ENCODE results near the gene PTGDS. TPM values are rescaled to one million over a fixed set of nuclear protein-coding genes. Genes with fewer than 3 reads are reported as not detected.

PTGDS gene
- total and polyA plus RNA-seq, 4 donors = 0.23 to 15.2 (median 6.4) TPM

DNA sequence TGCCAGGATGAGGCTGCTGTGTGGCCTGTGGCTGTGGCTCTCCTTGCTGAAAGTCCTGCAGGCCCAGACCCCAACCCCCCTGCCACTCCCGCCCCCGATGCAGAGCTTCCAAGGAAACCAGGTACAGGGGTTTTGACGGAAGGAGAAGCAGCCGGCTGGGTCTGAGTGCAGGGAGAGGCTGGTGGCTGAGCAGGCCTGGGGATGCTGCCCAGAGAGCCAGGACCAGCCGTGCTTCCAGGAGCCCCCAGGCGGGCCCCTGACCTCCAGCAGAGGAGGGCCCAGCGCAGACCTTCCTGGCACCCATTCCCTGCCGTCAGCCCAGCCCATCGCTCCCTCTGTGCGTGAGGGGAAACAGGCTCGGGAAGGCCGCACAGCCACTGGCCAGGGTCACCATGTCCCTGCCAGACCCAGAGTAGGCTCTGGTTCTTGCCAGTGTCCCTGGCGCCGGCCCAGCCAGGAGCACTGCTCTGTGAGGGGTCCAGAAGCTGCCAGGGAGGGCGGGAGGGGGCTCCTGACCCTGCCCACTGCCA is 24.9 kb upstream of the PTGDS start:
- H3K36me3 ChIP-seq (ENCODE audit: control insufficient read depth in 4 of 4, insufficient read depth in 3 of 4, low read depth in 1 of 4, low read length in 3 of 4) = no peaks in the 10 kb centered on the region
- H3K4me1 ChIP-seq (ENCODE audit: control insufficient read depth in 4 of 4, insufficient read depth in 4 of 4, low read length in 3 of 4) = peaks cover 9 to 27% (median 15%) of the 10 kb centered on the region in 4 donors
- no peak overlapping the region for H3K4me3 ChIP-seq (ENCODE audit: low read depth in 1 of 3, low read length in 3 of 3)
- H3K9me3 ChIP-seq (ENCODE audit: control insufficient read depth in 4 of 4, low read length in 3 of 4) = no peaks in the 10 kb centered on the region
- H3K27ac ChIP-seq (ENCODE audit: low read depth in 1 of 2, low read length in 2 of 2) = no peak overlapping the region
- no peaks in the 10 kb centered on the region for H3K27me3 ChIP-seq (ENCODE audit: control insufficient read depth in 4 of 4, insufficient read depth in 4 of 4, low read length in 3 of 4)
- no peak for DNase-seq (ENCODE audit: low spot score)
- no peak overlapping the region for H3K9ac ChIP-seq (ENCODE audit: low read depth in 1 of 2, low read length in 2 of 2)
- whole genome bisulfite sequencing = 83% methylated on average over 15 of the region's 15 CpGs
- no peak for TF ChIP-seq GABPA (IDR thresholded peaks at IDR 0.05 in 1 of 2, conservative IDR thresholded peaks at IDR 0.05 in 1 of 2)
- no peak for TF ChIP-seq SP1 (IDR thresholded peaks at IDR 0.05)
- TF ChIP-seq RXRA (IDR thresholded peaks at IDR 0.05) = no peak
- TF ChIP-seq HNF4G (IDR thresholded peaks at IDR 0.05) = no peak
- no peak for TF ChIP-seq TAF1 (conservative IDR thresholded peaks at IDR 0.05)
- no peak for TF ChIP-seq EGR1 (IDR thresholded peaks at IDR 0.05; ENCODE audit: low read depth in 2 of 2)

DNA sequence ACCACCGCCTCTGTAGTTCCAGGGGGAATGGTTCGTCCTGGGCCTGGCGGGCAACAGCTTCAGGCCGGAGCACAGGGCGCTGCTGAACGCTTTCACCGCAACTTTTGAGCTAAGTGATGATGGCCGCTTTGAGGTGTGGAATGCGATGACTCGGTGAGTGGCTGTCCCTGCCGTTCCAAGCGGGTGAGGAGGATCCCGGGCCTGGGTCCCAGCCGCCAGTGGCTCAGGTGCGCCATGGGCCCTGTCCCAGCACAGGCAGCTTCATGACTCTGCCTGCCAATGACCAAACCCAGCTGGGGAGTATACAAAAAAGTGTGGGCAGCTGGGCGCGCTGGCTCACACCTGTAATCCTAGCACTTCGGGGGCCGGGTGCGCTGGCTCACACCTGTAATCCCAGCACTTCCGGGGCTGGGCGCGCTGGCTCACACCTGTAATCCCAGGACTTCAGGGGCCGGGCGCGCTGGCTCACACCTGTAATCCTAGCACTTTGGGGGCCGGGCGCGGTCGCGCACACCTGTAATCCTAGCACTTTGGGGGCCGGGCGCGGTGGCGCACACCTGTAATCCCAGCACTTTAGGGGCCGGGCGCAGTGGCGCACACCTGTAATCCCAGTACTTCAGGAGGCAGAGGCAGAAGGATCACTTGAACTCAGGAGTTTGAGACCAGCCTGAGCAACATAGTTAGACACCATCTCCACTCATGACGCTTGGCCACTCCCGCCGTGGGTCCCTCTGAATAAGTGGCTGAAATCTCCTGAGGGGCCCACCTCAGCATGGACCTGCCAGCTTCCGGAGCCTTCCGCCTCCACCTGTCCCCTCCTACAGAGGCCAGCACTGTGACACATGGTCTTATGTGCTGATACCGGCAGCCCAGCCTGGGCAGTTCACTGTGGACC is 24.2 kb upstream of the PTGDS start:
- DNase-seq (ENCODE audit: low spot score) = no peak
- 94% methylated on average over 44 of the region's 44 CpGs for WGBS
- peaks cover 2 to 19% (median 8%) of the 10 kb centered on the region in 4 donors for H3K4me1 ChIP-seq (ENCODE audit: control insufficient read depth in 4 of 4, insufficient read depth in 4 of 4, low read length in 3 of 4)

More for the DNA sequence above, 24.2 kb upstream of the PTGDS start:
- TF ChIP-seq HNF4G (IDR thresholded peaks at IDR 0.05) (no peak), RXRA (IDR thresholded peaks at IDR 0.05) (no peak), RAD21 (IDR thresholded peaks at IDR 0.05) (no peak), NR2F2 (IDR thresholded peaks at IDR 0.05) (no peak), FOXA1 (IDR thresholded peaks at IDR 0.05) (no peak), SP1 (IDR thresholded peaks at IDR 0.05) (no peak), EGR1 (IDR thresholded peaks at IDR 0.05; ENCODE audit: low read depth in 2 of 2) (no peak), GABPA (IDR thresholded peaks at IDR 0.05 in 1 of 2, conservative IDR thresholded peaks at IDR 0.05 in 1 of 2) (no peak), TAF1 (conservative IDR thresholded peaks at IDR 0.05) (no peak), JUND (IDR thresholded peaks at IDR 0.05) (no peak), HNF4A (conservative IDR thresholded peaks at IDR 0.05) (no peak), FOXA2 (IDR thresholded peaks at IDR 0.05) (no peak), YY1 (IDR thresholded peaks at IDR 0.05) (no peak)
- TF ChIP-seq, protein P1, sequence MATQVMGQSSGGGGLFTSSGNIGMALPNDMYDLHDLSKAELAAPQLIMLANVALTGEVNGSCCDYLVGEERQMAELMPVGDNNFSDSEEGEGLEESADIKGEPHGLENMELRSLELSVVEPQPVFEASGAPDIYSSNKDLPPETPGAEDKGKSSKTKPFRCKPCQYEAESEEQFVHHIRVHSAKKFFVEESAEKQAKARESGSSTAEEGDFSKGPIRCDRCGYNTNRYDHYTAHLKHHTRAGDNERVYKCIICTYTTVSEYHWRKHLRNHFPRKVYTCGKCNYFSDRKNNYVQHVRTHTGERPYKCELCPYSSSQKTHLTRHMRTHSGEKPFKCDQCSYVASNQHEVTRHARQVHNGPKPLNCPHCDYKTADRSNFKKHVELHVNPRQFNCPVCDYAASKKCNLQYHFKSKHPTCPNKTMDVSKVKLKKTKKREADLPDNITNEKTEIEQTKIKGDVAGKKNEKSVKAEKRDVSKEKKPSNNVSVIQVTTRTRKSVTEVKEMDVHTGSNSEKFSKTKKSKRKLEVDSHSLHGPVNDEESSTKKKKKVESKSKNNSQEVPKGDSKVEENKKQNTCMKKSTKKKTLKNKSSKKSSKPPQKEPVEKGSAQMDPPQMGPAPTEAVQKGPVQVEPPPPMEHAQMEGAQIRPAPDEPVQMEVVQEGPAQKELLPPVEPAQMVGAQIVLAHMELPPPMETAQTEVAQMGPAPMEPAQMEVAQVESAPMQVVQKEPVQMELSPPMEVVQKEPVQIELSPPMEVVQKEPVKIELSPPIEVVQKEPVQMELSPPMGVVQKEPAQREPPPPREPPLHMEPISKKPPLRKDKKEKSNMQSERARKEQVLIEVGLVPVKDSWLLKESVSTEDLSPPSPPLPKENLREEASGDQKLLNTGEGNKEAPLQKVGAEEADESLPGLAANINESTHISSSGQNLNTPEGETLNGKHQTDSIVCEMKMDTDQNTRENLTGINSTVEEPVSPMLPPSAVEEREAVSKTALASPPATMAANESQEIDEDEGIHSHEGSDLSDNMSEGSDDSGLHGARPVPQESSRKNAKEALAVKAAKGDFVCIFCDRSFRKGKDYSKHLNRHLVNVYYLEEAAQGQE (IDR thresholded peaks at IDR 0.05) = no peak
- TF ChIP-seq, protein P2, sequence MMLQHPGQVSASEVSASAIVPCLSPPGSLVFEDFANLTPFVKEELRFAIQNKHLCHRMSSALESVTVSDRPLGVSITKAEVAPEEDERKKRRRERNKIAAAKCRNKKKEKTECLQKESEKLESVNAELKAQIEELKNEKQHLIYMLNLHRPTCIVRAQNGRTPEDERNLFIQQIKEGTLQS (IDR thresholded peaks at IDR 0.05) = no peak
- TF ChIP-seq, protein P3, sequence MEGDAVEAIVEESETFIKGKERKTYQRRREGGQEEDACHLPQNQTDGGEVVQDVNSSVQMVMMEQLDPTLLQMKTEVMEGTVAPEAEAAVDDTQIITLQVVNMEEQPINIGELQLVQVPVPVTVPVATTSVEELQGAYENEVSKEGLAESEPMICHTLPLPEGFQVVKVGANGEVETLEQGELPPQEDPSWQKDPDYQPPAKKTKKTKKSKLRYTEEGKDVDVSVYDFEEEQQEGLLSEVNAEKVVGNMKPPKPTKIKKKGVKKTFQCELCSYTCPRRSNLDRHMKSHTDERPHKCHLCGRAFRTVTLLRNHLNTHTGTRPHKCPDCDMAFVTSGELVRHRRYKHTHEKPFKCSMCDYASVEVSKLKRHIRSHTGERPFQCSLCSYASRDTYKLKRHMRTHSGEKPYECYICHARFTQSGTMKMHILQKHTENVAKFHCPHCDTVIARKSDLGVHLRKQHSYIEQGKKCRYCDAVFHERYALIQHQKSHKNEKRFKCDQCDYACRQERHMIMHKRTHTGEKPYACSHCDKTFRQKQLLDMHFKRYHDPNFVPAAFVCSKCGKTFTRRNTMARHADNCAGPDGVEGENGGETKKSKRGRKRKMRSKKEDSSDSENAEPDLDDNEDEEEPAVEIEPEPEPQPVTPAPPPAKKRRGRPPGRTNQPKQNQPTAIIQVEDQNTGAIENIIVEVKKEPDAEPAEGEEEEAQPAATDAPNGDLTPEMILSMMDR (IDR thresholded peaks at IDR 0.05; ENCODE audit: low read depth, low read length, missing input control) = no peak
- TF ChIP-seq, protein P4, sequence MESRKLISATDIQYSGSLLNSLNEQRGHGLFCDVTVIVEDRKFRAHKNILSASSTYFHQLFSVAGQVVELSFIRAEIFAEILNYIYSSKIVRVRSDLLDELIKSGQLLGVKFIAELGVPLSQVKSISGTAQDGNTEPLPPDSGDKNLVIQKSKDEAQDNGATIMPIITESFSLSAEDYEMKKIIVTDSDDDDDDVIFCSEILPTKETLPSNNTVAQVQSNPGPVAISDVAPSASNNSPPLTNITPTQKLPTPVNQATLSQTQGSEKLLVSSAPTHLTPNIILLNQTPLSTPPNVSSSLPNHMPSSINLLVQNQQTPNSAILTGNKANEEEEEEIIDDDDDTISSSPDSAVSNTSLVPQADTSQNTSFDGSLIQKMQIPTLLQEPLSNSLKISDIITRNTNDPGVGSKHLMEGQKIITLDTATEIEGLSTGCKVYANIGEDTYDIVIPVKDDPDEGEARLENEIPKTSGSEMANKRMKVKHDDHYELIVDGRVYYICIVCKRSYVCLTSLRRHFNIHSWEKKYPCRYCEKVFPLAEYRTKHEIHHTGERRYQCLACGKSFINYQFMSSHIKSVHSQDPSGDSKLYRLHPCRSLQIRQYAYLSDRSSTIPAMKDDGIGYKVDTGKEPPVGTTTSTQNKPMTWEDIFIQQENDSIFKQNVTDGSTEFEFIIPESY (IDR thresholded peaks at IDR 0.05) = no peak
- TF ChIP-seq, protein P5, sequence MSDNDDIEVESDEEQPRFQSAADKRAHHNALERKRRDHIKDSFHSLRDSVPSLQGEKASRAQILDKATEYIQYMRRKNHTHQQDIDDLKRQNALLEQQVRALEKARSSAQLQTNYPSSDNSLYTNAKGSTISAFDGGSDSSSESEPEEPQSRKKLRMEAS (IDR thresholded peaks at IDR 0.05) = no peak
- Histone ChIP-seq H3K9ac (ENCODE audit: low read depth in 1 of 2, low read length in 2 of 2) (no peak overlapping the region), H3K27me3 (ENCODE audit: control insufficient read depth in 4 of 4, insufficient read depth in 4 of 4, low read length in 3 of 4) (no peaks in the 10 kb centered on the region), H3K4me3 (ENCODE audit: low read depth in 1 of 3, low read length in 3 of 3) (no peak overlapping the region), H3K36me3 (ENCODE audit: control insufficient read depth in 4 of 4, insufficient read depth in 3 of 4, low read depth in 1 of 4, low read length in 3 of 4) (no peaks in the 10 kb centered on the region), H3K27ac (ENCODE audit: low read depth in 1 of 2, low read length in 2 of 2) (no peak overlapping the region), H3K9me3 (ENCODE audit: control insufficient read depth in 4 of 4, low read length in 3 of 4) (no peaks in the 10 kb centered on the region)
